Measurements from ENCODE around the gene IL25.

The IL25 gene

DNA sequence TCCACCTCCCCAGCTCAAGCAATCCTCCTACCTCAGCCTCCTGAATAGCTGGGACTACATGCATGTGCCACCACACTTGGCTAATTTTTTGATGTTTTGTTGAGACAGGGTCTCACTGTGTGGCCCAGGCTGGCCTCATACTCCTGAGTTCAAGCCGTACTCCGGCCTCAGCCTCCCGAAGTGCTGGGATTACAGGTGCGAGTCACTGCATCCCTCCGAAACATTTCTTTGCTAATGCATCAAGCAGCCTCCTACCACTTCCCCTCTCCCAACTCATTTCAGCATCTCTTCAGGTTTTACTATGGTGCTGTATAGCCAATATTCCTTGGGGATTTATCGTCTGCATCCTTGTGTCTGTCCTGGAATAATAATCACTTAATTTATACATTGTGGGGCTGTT, 17.6 kb upstream of the IL25 start:
- DNase-seq = no peak

DNA sequence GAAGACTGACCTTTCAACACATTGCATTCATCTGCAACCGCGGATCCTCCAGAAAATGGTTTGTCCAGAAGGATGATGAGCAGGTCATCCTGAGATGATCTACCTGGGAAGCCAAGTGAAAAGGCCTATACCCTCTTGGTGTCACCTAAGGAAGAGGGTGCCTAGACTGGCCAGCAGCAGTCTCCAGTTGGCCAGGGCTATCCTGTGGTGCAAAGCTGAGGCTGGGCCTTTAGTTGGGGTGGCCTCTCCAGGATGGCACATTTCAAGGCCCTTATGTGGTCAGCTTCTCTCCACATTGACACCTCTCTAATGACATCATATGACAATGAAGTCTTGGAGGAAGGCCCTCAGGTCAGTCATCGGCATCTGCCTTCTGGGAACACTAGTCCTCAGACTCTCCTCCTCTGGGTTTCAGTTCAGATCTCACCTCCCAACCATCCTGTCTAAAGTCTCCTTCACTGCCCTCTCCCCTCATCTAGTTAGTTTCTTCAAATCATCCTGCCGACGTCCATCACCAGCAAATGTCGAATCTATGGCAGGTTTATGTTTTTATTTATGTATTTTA, 16.7 kb upstream of the IL25 start:
- DNase-seq = no peak

DNA sequence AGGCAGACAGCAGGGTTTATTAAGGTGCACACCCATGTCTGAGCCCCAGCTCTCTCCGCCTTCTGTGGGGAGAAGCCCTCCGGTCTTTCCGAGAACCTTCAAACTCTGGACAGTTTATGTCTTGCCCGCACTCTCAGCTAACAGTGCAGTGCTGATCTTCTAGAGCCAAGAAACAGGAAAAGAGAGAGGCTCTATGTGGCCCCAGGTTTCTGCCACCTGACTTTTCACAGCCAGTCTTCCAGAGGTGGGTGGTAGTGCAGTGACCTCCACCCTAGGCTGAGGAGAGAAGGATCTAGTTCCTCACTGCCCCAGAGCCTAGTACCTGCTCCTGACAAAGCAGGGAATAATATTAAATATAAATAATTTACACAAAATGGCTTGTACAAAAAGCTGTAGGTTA, 15.9 kb upstream of the IL25 start:
- no peak for DNase-seq

DNA sequence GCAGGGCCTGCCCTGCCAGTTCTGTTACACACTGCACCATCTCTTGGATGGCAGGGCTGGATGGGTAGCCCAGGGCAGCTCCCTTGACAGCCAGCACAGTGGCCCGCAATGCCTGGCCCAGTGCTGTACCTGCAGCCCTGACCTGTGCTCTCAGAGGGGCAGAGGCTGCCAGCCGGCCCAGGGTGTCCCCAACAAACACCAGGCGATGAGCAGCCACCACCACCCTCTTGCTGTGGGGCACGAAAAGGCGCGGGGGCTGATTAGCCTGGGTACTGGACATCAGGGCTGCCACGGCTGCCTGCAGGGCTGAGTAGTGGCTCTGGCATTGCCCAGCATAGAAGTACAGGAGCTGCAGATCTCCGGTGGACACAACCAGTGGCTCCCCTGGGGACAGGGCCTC, 15.3 kb upstream of the IL25 start:
- no peak for DNase-seq

DNA sequence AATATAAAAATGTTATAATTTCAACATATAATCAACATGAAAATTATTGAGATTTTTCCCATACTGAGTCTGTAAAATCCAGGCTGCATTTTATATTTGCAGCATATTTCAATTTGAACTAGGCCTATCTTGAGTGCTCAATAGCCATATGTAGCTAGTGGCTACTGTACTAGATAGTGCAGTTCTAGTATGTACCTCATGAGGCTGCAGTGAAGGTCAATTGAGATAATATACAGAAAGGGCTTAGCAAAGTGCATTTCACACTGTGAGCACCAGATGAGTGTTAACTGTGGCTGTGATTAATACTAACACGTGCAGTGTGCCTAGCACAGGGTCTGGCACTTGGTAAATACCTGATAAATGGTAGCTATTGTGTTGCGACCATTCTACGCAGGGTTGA, 14.6 kb upstream of the IL25 start:
- DNase-seq = no peak

DNA sequence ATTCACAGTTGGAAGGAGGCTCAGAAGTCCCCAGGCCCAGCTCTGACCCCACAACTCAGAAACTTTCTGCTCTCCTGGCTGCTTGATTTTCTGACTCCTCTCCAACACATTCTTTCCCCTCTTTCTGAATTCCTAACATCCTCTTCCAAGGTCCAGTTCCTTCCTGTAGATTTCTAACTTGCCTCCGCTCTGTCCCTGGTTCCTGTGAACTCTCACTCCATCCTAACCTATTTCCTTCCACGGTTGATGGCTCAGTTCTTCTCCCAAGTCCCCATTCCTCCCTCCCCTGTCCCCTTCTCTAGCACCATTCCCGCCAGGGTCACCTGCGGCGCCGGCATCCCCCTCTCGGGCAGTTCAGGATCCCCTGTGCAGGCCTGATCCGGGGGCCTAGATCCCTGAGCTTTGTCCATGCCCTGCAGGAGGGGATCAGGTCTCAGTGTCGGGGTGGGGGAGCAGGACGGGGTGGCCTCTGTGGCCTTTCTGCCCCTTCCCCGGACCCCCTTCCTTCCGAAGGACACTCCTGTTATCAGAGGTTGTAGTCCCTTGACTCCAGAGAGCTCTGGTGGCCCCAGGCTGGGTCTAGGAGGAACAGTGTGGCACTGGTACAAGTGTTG, 13.9 kb upstream of the IL25 start:
- no peak for DNase-seq

DNA sequence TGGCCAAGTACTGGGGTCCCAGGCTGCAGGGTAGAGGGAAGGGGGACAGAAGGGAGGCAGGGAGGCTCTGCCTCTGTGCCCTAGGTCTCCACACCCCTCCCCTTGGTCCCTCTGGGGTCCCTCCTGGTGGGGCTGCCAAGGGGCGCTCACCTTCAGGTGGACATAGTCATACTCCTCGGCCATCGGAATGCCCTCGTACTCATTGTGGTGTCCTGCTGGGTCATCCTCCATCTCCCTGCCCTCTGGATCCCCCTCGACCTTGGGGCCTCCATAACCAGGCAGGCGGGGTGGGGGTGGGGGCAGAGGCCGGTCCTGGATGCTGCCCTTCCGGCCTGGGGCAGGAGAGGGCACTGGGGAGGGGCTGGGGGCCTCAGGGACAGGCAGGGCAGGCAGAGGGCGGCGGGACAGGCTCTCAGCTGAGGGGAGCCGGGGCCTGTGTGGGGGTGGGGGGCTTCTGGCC, 13.4 kb upstream of the IL25 start:
- no peak for DNase-seq

DNA sequence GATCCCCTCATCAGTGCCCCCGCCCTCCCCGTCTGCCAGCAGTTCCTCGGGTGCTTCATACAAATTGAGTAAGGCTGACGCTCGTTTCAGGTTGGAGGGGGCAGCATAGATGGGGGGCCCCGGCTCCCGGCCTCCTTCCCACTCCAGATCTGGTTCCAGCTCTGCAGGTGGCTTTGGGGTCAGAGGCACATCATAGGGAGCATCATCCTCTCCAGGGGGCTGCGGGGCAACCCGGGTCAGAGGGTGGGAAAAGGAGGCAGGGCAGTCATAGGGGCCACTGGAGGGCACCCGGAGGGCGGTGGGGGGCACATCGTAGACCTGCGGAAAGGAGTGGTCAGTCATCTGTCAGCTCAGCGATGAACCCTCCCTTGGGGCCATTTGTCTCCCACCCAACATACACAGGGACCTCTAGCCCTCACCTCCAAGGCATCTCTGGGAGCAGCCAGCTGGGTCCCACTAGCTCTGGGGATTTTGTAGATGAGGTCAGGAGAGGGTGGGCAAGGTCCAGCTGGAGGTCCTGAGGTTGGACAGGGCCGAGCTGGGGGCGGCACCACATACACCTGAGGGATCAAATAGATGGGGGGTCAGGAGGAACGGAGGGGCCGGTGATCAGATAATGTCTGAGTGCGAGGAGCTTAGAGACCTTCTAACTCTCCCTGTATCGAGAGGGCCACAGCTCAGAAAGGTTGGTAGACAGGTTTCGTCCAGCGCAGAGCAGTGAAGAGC, 12.7 kb upstream of the IL25 start:
- DNase-seq = no peak

DNA sequence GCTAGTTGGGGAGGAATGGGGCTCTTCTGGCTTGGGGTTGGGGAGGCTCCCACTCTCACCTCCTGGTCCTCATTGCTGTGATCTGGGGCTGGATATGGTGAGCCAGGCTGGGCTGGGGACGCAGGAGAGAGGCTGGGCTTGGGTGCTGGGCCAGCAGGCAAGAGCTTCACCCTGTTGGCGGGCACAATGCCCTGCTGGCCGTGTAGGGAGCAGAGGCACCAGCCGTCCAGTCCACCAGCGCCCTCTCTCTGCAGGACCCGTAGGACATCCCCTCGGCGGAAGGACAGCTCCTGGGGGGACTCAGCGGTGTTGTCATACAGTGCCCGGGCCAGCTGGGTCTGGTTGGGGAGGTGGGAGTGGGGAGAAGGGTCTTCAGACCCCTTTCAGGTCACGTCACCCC, 12.1 kb upstream of the IL25 start:
- DNase-seq = no peak

DNA sequence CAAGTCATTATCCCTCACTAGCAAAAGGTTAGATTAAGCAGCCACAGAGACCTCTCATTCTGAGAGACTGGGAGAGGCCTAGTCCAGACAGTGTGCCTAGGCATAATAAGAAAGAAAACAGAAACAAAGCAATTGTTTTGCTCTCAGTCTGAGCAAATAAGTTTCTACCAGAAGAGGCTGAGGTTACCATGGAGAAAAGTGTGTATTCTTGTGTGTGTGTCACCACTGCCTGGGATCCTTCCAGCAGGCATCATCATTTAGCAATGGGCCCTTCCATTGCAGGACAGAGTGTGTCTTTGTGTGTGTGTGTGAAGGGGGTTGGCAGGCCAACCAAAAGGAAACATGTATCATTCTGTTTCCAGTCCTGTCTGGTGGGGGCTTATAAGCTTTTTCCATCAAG, 11.3 kb upstream of the IL25 start:
- DNase-seq = no peak

DNA sequence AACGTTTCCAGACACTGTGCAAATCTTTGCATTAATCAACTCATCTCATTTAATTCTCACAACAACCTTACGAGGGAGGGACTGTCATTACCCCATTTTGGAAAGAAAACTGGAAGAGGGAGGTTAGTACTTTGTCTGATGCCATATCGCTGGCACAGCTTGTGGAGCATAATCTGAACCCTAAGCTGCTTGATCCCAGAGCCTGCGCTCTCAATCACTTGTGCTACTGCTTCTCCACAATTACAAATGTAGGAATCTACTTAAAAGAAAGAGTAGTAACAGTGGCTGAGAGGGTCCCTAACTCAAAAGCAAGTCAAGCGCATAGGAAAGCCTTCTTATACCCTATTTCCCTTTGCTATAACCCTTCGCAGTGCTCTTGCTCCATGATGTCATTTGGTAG, 10.8 kb upstream of the IL25 start:
- DNase-seq = no peak

DNA sequence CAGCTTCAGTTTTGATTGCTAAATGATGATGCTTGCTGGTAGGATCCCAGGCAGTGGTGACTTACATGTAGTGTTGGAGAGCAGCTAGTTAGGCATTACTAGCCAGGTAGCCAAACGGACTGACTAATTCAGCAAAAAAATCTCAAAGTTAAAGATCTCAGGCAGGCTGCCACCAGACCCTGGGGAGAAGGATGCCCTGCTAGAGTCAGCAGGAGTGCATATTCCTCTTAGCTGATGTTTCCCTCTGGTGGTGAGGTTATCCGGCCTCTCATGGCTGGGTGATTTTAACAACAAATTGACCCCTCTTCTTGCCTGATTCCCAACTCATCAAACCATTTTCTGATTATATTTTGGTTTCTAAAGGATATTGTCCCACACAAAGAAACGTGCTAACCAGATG, 10.4 kb upstream of the IL25 start:
- DNase-seq = no peak

DNA sequence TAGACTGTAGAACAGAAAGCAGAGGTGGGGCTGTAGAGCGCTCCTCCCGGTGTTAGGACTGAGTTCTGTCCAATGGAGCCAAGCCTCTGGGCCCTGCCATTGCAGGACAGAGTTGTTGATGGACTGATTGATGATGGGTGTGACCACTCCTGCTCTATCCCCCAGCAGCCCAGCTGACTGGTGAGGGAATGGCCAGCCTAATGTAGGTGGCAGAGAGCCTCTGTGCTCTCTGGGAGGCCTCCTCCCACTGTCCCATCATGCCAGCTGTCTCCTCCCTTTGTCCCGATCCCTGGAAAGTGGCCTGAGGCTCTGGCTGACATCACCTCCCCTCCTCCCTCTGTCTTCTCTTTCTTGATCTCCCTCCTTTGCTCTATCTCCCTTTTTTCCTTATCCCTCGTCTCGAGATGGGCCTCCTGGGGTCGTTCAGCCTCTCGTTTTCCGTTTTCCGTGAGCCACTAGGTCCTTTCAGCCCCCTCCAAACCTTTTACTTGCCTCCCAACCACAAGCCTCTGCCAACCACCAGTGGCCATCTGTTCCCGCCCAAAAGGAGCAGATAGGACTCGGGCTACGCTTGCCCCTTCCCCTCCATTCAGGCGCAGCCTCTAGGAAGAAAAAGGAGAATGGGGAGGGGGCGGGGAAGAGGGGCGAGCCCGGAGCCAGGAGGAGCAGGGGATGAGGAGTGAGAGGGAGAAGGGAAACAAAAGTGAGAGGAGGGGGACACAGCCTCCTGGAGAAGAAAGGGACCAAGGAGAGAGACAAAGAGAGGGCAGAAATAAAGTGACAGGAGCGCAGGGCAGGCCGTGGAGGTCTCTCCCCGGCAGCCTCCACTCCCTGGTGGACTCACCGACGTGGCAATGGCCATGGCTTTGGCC, 8.2 kb upstream of the IL25 start:
- DNase-seq = no peak

DNA sequence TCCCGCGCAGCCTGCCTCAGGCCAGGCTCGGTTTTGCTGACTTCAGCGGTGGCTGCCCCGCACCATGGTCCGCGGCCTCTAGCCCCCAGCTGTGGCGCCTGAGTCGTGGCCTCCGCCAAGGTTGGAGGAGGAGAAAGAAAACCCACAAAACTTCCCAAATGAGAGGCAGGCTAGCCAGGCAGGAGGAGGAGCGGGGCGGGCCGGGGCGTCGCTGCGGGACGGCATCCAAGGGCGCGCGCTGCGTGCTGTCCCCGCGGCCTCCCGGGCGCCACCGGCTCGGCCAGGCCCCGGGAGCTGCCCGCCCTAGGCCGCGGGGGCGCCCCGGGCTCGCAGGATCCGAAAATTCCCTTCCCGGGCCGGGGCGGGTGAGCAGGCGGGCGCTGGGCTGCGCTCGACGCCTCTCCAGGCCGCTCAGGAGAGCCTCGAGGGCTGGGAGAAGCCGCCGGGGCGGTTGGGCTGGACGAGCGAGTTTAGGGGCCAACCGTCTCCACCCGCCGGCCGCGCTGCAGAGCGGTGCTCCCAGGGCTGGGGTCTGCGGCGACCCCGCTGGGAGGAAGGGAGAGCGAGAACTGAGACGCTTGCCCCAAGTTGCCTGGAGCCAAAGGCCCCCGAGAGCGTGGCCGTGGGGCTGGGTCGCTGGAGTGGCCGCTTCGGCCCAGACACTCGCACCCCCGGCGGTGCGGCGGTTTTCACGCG, 7.4 kb upstream of the IL25 start, which contains the start of gene EFS:
TSS of gene EFS (minus strand) at position 137 of the 696 bp plus-strand sequence. CDS start 147 bp downstream, outside the sequence.
- no peak for DNase-seq

DNA sequence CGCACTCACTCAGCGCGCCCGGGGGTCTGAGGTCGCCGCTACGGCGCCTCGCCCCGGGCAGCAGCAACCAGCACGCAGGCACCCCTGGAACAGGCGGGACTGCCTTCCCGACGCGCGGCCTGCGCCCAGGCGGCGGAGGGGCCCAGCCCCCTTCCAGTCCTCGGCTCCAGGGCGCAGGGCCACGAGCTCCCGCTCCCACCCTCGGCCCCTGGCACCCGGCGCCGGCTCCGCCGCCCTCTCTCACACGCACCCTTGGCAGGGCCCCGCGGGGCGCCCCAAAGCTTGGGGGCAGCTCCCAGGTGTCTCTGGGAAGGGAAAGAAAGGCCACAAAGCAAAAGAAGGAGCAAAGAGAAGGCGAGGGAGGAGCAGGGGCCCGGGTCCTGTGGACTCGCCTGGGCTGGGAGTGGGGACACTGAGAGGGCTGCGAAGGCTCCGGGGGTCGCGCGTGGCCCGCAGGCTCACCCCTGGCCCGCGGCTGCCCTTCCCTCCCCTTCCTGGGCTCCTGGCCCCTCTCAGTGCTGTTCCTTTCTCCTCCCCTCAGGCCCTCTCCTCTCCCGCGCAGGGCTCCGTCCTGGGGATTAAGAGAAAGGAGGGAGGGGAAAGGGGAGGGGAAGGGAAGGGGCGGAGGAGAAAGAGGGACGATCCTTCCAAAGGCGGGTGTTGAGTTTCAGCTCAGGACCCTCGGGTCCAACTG, 6.7 kb upstream of the IL25 start:
- DNase-seq = no peak

DNA sequence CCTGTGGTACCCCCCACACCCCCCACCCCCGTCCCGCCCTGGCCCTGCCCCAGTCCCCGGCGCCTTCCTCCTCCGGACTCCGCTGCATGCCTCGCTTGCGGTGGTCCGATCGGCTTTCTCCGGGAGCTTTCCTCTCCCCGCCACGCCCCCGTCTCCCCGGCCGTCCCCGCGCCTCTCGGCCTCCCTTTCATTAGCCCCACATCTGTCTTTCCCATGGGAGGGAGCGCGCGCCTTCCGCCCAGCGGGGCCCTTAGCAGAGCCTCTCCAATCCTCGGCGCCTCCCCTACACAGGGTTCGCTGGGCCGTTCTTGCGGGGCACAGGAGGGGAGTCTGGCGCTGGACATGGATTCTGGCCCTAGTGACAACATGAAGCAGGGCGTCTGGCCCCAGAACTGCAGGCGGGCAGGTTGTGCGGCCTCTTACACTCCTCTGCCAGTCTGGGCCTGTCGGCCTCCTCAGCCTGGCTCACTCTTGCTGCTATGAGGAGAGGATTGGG, 6.1 kb upstream of the IL25 start:
- DNase-seq = no peak

DNA sequence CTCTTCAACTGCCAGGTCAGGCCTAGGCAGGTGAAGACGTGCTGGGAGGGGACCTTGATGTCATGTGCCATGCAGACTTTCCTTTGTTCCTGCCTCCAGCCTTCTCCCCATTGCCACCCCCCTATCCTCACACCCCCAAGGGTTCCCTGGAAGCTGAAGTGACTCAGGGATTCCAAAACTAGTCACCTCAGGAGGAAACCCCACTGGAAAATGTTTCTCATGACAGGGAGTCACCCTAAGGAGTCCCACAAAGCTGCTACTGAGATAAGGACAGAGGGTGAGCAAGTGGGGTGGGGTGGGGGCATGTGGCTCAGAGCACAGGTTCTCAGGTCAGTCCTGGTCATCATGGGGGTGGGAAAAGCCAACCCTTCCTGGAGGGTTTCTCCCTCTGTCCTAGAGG, 2.4 kb upstream of the IL25 start:
- no peak for DNase-seq

DNA sequence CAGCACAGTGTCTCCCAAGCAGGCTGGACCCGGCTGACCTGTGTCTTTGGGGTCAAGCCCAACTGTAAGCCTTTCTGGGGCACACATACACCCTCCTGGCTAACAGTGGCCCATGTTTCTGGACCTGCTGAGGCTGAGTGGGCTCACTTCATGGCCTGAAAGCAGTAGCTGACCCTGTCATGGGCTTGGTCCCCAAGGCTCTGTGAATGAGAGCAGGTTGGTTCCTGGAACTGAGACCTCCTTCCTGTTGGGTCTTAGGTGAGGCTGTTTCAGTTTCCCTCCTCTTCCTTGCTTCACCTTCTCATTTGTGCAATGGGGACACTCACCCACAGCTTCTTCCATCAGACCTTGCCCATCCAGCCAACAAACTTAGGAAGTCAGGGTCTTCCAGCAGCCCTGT, 744 bp upstream of the IL25 start:
- DNase-seq = no peak

DNA sequence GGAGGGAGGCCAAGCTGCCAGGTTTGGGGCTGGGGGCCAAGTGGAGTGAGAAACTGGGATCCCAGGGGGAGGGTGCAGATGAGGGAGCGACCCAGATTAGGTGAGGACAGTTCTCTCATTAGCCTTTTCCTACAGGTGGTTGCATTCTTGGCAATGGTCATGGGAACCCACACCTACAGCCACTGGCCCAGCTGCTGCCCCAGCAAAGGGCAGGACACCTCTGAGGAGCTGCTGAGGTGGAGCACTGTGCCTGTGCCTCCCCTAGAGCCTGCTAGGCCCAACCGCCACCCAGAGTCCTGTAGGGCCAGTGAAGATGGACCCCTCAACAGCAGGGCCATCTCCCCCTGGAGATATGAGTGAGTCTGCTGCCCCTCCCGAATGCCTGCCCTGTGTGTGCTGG, 432 bp downstream of the IL25 start:
- no peak for DNase-seq

DNA sequence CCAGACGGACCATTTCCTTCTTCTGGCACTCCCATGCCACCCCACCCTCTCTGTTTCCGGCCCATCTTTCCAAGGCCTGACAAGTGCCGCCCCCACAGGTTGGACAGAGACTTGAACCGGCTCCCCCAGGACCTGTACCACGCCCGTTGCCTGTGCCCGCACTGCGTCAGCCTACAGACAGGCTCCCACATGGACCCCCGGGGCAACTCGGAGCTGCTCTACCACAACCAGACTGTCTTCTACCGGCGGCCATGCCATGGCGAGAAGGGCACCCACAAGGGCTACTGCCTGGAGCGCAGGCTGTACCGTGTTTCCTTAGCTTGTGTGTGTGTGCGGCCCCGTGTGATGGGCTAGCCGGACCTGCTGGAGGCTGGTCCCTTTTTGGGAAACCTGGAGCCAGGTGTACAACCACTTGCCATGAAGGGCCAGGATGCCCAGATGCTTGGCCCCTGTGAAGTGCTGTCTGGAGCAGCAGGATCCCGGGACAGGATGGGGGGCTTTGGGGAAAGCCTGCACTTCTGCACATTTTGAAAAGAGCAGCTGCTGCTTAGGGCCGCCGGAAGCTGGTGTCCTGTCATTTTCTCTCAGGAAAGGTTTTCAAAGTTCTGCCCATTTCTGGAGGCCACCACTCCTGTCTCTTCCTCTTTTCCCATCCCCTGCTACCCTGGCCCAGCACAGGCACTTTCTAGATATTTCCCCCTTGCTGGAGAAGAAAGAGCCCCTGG, 3.1 kb downstream of the IL25 start:
- DNase-seq = no peak

DNA sequence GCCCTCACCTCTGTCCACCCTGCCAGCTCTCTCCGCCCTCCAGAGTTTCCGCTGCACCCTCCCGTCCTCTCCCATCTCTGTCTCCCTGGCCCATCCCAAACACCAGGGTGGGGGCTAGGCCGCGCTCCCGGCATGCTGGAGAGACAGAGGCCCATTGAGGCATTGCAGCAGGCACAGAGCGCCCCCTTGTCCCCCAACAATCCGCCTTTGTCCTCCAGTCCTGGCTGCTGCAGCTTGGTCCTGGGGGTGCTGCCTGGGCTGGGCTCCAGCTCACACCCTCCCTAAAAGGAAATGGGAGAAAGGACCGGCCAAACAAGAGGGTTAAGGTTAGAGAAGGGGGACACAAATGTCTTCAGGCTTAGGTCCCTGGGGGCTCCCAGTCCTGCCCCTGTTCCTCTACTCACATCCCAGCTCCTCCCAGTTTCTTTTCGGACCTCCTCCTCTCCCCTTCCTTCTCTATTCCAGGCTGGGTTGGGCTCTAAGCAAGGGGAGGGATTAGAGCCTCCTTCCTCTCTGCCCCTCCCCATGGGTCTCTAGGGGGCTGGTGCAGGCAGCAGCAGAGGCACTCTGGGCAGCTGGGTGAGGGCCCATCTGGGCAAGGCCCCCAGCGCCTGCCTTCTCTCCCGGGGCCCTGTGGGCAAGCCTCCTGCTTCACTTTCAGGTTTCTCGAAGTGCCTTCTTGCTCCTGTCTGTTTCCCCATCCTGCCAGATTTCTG, 4.0 kb downstream of the IL25 start, which contains the start of gene CMTM5:
TSS of gene CMTM5 (plus strand) at position 565 of the 716 bp plus-strand sequence. CDS start 206 bp downstream, outside the sequence.
- no peak for DNase-seq
